Loucy (cell line): ENCODE results near the gene SMPX.

ENCODE experiments used
- H2AFZ ChIP-seq: fragments of 200-600 bp; sonication (generic); 2 replicates; pipeline ENCODE4 v1.6.0; 2016; ENCODE audit warnings: antibody characterized with exemption, mild to moderate bottlenecking, low read length, moderate library complexity
- H3F3A ChIP-seq: fragments of 200-600 bp; 2 replicates; pipeline ENCODE4 v1.6.0; 2016; ENCODE audit warnings: antibody characterized with exemption, low read depth, mild to moderate bottlenecking
- H3K27me3 ChIP-seq: fragments of 200-600 bp; sonication (generic); 2 replicates; pipeline ENCODE4 v1.6.1; 2014; ENCODE audit warnings: low read length, mild to moderate bottlenecking; ENCODE audit not compliant: insufficient read depth, poor library complexity, severe bottlenecking
- H3K36me3 ChIP-seq: fragments of 200-600 bp; sonication (generic); 2 replicates; pipeline ENCODE4 v1.6.1; 2016; ENCODE audit warnings: low read length; ENCODE audit not compliant: insufficient read depth
- H3K4me1 ChIP-seq: fragments of 200-600 bp; sonication (generic); 2 replicates; pipeline ENCODE4 v1.5.1; 2014; ENCODE audit warnings: low read length, mild to moderate bottlenecking; ENCODE audit not compliant: insufficient read depth, poor library complexity, severe bottlenecking
- H3K4me2 ChIP-seq: fragments of 200-600 bp; sonication (generic); 2 replicates; pipeline ENCODE4 v1.6.0; 2014; ENCODE audit warnings: antibody characterized with exemption, low read length, low read depth, mild to moderate bottlenecking; ENCODE audit not compliant: poor library complexity, severe bottlenecking
- H3K4me3 ChIP-seq: fragments of 200-600 bp; sonication (generic); 2 replicates; pipeline ENCODE4 v1.5.1; 2014; ENCODE audit warnings: low read length, mild to moderate bottlenecking, mixed read lengths; ENCODE audit not compliant: poor library complexity, severe bottlenecking
- H3K79me2 ChIP-seq: fragments of 200-600 bp; sonication (generic); 2 replicates; pipeline ENCODE4 v1.6.1; 2014; ENCODE audit warnings: low read length; ENCODE audit not compliant: insufficient read depth
- H3K9ac ChIP-seq: fragments of 200-600 bp; sonication (generic); 2 replicates; pipeline ENCODE4 v1.6.0; 2014; ENCODE audit warnings: mild to moderate bottlenecking, low read depth, low read length, moderate library complexity; ENCODE audit not compliant: poor library complexity, severe bottlenecking
- H3K9me2 ChIP-seq: fragments of 200-600 bp; sonication (generic); replicated peaks from 2 replicates; pipeline ENCODE4 v1.6.1; 2016; ENCODE audit warnings: low read depth, low read length, mixed read lengths
- H3K9me3 ChIP-seq: fragments of 200-600 bp; sonication (generic); 2 replicates; pipeline ENCODE4 v1.6.1; 2014; ENCODE audit warnings: mild to moderate bottlenecking, antibody characterized with exemption, low read length, low read depth; ENCODE audit not compliant: insufficient read depth
- H4K20me1 ChIP-seq: fragments of 200-600 bp; sonication (generic); 2 replicates; pipeline ENCODE4 v1.6.0; 2014; ENCODE audit warnings: antibody characterized with exemption, low read length, mild to moderate bottlenecking; ENCODE audit not compliant: insufficient read depth, poor library complexity, severe bottlenecking
- EZH2phosphoT487 ChIP-seq: fragments of 200-600 bp; IDR thresholded peaks from 2 replicates; pipeline ENCODE4 v1.6.1; 2018; ENCODE audit warnings: antibody characterized with exemption, mild to moderate bottlenecking, moderate library complexity, borderline replicate concordance
- TF ChIP-seq, protein P1 (sequence below): fragments of 200-600 bp; sonication (generic); conservative IDR thresholded peaks from 2 replicates; pipeline ENCODE4 v1.5.1; 2014; ENCODE audit warnings: mild to moderate bottlenecking, antibody characterized with exemption, low read length

Gene SMPX

GRCh38 chrX:21657318-21658151 is 100.4 kb downstream of the SMPX start:
- H2AFZ ChIP-seq, result no peak overlapping the region
- no peaks in the 10 kb centered on the region for H3K27me3 ChIP-seq
- H3K4me2 ChIP-seq, result no peak overlapping the region
- H3K4me3 ChIP-seq, result no peak overlapping the region
- H3K36me3 ChIP-seq, result no peaks in the 10 kb centered on the region
- H3K79me2 ChIP-seq, result no peaks in the 10 kb centered on the region
- no peaks in the 10 kb centered on the region for H3K9me3 ChIP-seq
- TF ChIP-seq, protein P1, sequence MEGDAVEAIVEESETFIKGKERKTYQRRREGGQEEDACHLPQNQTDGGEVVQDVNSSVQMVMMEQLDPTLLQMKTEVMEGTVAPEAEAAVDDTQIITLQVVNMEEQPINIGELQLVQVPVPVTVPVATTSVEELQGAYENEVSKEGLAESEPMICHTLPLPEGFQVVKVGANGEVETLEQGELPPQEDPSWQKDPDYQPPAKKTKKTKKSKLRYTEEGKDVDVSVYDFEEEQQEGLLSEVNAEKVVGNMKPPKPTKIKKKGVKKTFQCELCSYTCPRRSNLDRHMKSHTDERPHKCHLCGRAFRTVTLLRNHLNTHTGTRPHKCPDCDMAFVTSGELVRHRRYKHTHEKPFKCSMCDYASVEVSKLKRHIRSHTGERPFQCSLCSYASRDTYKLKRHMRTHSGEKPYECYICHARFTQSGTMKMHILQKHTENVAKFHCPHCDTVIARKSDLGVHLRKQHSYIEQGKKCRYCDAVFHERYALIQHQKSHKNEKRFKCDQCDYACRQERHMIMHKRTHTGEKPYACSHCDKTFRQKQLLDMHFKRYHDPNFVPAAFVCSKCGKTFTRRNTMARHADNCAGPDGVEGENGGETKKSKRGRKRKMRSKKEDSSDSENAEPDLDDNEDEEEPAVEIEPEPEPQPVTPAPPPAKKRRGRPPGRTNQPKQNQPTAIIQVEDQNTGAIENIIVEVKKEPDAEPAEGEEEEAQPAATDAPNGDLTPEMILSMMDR, result no peak
- TF ChIP-seq EZH2phosphoT487, result no peak
- H4K20me1 ChIP-seq, result no peaks in the 10 kb centered on the region
- H3K9me2 ChIP-seq, result no peaks in the 10 kb centered on the region
- H3K9ac ChIP-seq, result no peak overlapping the region
- no peaks in the 10 kb centered on the region for H3F3A ChIP-seq
- H3K4me1 ChIP-seq, result no peaks in the 10 kb centered on the region

GRCh38 chrX:21656587-21657317 is 101.2 kb downstream of the SMPX start:
- Histone ChIP-seq H2AFZ (no peak overlapping the region), H3K79me2 (no peaks in the 10 kb centered on the region), H3K4me3 (no peak overlapping the region), H3K36me3 (no peaks in the 10 kb centered on the region), H3K9me2 (no peaks in the 10 kb centered on the region), H3K4me1 (no peaks in the 10 kb centered on the region), H3K4me2 (no peak overlapping the region), H3K27me3 (no peaks in the 10 kb centered on the region), H3F3A (no peaks in the 10 kb centered on the region), H3K9me3 (no peaks in the 10 kb centered on the region), H3K9ac (no peak overlapping the region), H4K20me1 (no peaks in the 10 kb centered on the region)
- TF ChIP-seq, protein P1, result no peak
- TF ChIP-seq EZH2phosphoT487, result no peak
